ENCODE measurements around the gene CCDC78. TPM values are rescaled to one million over a fixed set of nuclear protein-coding genes. Genes with fewer than 3 reads are reported as not detected.

CCDC78 gene
- total RNA-seq, 2 experiments from 2014 or later: 1.2 to 2.7 TPM

DNA sequence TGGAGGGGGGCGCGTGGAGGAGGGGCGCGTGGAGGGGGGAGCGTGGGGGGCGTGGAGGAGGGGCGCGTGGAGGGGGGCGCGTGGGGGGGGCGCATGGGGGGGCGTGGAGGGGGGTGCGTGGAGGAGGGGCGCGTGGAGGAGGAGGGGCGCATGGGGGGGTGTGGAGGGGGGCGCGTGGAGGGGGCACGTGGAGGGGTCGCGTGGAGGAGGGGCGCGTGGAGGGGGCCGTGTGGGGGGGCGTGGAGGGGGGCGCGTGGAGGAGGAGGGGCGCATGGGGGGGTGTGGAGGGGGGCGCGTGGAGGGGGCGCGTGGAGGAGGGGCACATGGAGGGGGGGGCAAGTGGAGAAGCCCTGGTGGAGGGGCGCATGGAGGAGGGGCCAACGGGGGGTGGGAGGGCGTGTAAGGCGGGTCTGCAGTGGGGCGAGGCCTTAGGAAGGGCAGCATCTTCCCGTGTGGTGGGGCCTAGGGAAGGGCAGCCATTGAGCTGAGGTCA lies 41.5 kb upstream of the CCDC78 start:
- TF ChIP-seq, protein P1, sequence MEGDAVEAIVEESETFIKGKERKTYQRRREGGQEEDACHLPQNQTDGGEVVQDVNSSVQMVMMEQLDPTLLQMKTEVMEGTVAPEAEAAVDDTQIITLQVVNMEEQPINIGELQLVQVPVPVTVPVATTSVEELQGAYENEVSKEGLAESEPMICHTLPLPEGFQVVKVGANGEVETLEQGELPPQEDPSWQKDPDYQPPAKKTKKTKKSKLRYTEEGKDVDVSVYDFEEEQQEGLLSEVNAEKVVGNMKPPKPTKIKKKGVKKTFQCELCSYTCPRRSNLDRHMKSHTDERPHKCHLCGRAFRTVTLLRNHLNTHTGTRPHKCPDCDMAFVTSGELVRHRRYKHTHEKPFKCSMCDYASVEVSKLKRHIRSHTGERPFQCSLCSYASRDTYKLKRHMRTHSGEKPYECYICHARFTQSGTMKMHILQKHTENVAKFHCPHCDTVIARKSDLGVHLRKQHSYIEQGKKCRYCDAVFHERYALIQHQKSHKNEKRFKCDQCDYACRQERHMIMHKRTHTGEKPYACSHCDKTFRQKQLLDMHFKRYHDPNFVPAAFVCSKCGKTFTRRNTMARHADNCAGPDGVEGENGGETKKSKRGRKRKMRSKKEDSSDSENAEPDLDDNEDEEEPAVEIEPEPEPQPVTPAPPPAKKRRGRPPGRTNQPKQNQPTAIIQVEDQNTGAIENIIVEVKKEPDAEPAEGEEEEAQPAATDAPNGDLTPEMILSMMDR (IDR thresholded peaks at IDR 0.05): no peak

DNA sequence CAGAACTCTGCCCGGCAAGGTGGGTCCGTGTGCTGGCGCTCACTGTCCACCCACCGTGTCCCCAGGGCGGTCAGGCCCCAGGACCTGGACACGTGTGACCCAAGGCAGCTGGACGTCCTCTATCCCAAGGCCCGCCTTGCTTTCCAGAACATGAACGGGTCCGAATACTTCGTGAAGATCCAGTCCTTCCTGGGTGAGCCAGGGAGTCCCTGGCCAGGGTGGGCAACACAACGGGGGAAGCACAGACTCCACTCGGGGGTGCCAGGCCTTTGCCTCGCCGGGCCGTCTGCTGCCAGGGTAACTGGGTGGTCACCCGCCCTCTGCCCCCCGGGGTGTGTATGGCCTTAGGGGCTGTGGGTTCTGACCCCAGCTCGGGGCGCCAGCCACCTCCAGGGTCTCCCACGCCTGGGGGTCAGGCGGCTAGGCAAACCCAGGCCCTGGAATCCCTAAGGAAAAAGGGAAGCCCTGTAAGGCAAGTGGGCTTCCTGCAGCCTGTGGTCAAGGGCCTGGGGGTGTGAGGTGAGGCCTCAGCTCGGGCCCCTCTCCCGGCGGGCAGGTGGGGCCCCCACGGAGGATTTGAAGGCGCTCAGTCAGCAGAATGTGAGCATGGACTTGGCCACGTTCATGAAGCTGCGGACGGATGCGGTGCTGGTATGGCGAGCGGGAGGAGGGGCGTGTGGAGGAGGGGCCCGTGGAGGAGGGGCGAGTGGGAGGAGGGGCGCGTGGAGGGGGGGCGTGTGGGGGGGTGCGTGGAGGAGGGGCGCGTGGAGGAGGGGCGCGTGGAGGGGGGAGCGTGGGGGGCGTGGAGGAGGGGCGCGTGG lies 40.8 kb upstream of the CCDC78 start:
- Mint-ChIP-seq H3K27me3 (no peaks in the 10 kb centered on the region), H3K4me1 (ENCODE audit: low read depth) (no peaks in the 10 kb centered on the region), H3K36me3 (ENCODE audit: low read depth) (no peaks in the 10 kb centered on the region), H3K27ac (no peak overlapping the region), H3K9me3 (no peaks in the 10 kb centered on the region), H3K4me3 (no peak overlapping the region)
- no peak for ATAC-seq (ENCODE audit: poor library complexity)
- Histone ChIP-seq H3K4me1 (ENCODE audit: insufficient read depth, low read length) (no peaks in the 10 kb centered on the region), H3K27me3 (ENCODE audit: control insufficient read depth in 1 of 2, insufficient read depth in 2 of 2, low read length in 2 of 2) (peaks cover 0 to 2% of the 10 kb centered on the region in 2 experiments), H3K27ac (ENCODE audit: low read depth in 1 of 2, low read length in 2 of 2) (no peak overlapping the region), H3K36me3 (ENCODE audit: insufficient read depth, low read length) (no peaks in the 10 kb centered on the region), H3K4me3 (ENCODE audit: low read length) (no peak overlapping the region), H3K9me3 (ENCODE audit: control insufficient read depth in 1 of 2, insufficient read depth in 1 of 2, low read length in 2 of 2) (no peaks in the 10 kb centered on the region)
- peak in 2 of 14 experiments; percentile 4 to 19 for DNase-seq
- ChIA-PET POLR2A (no interaction called here), CTCF (no interaction called here)
- intact Hi-C loops (cut with DNase I, micrococcal nuclease): no loop called here
- TF ChIP-seq, protein P1 (IDR thresholded peaks at IDR 0.05): no peak

More for the DNA sequence above, 41.5 kb upstream of the CCDC78 start:
- H3K36me3 Mint-ChIP-seq (ENCODE audit: low read depth): no peaks in the 10 kb centered on the region
- peaks cover 0 to 2% of the 10 kb centered on the region in 2 experiments for H3K27me3 ChIP-seq (ENCODE audit: control insufficient read depth in 1 of 2, insufficient read depth in 2 of 2, low read length in 2 of 2)
- H3K4me1 ChIP-seq (ENCODE audit: insufficient read depth, low read length): no peaks in the 10 kb centered on the region
- no peak for ATAC-seq (ENCODE audit: poor library complexity)
- peak in 1 of 14 experiments; percentile 16 for DNase-seq
- H3K36me3 ChIP-seq (ENCODE audit: insufficient read depth, low read length): no peaks in the 10 kb centered on the region
- H3K9me3 ChIP-seq (ENCODE audit: control insufficient read depth in 1 of 2, insufficient read depth in 1 of 2, low read length in 2 of 2): no peaks in the 10 kb centered on the region
- ChIA-PET POLR2A (no interaction called here), CTCF (no interaction called here)
- intact Hi-C loops (cut with DNase I, micrococcal nuclease): no loop called here
- no peaks in the 10 kb centered on the region for H3K9me3 Mint-ChIP-seq
- no peaks in the 10 kb centered on the region for H3K27me3 Mint-ChIP-seq
- no peak overlapping the region for H3K4me3 ChIP-seq (ENCODE audit: low read length)
- no peak overlapping the region for H3K27ac ChIP-seq (ENCODE audit: low read depth in 1 of 2, low read length in 2 of 2)
- no peak overlapping the region for H3K4me3 Mint-ChIP-seq
- no peaks in the 10 kb centered on the region for H3K4me1 Mint-ChIP-seq (ENCODE audit: low read depth)
- no peak overlapping the region for H3K27ac Mint-ChIP-seq

DNA sequence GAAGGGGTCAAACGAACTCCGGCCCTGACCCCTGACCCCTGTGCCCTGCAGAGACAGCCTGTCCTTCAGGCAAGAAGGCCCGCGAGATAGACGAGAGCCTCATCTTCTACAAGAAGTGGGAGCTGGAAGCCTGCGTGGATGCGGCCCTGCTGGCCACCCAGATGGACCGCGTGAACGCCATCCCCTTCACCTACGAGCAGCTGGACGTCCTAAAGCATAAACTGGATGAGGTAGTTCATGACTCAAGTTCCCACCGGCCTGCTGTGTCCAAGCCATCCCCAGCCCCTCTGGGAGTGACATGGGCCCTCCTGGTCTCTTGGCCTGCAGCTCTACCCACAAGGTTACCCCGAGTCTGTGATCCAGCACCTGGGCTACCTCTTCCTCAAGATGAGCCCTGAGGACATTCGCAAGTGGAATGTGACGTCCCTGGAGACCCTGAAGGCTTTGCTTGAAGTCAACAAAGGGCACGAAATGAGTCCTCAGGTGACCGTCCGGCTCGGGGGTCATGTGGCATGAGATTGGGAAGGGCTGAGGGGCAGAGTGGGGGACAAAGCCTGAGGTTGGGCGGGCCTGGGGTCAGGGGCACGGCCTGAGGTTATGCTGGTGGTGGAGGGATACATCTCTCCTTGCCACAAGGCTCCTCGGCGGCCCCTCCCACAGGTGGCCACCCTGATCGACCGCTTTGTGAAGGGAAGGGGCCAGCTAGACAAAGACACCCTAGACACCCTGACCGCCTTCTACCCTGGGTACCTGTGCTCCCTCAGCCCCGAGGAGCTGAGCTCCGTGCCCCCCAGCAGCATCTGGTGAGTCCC lies 40.0 kb upstream of the CCDC78 start:
- H3K36me3 ChIP-seq (ENCODE audit: insufficient read depth, low read length): no peaks in the 10 kb centered on the region
- no peak overlapping the region for H3K4me3 Mint-ChIP-seq
- no peaks in the 10 kb centered on the region for H3K9me3 Mint-ChIP-seq
- DNase-seq (peak in 2 of 14 experiments; percentile 3 to 17), ATAC-seq (ENCODE audit: poor library complexity) (no peak)
- TF ChIP-seq, protein P1 (IDR thresholded peaks at IDR 0.05): no peak
- ChIA-PET POLR2A (no interaction called here), CTCF (no interaction called here)
- H3K9me3 ChIP-seq (ENCODE audit: control insufficient read depth in 1 of 2, insufficient read depth in 1 of 2, low read length in 2 of 2): no peaks in the 10 kb centered on the region
- H3K27me3 ChIP-seq (ENCODE audit: control insufficient read depth in 1 of 2, insufficient read depth in 2 of 2, low read length in 2 of 2): peaks cover 0 to 2% of the 10 kb centered on the region in 2 experiments
- no peaks in the 10 kb centered on the region for H3K4me1 ChIP-seq (ENCODE audit: insufficient read depth, low read length)
- no peak overlapping the region for H3K27ac ChIP-seq (ENCODE audit: low read depth in 1 of 2, low read length in 2 of 2)
- no peak overlapping the region for H3K27ac Mint-ChIP-seq
- no peaks in the 10 kb centered on the region for H3K27me3 Mint-ChIP-seq
- H3K4me1 Mint-ChIP-seq (ENCODE audit: low read depth): no peaks in the 10 kb centered on the region
- intact Hi-C loops (cut with DNase I, micrococcal nuclease): no loop called here
- no peaks in the 10 kb centered on the region for H3K36me3 Mint-ChIP-seq (ENCODE audit: low read depth)
- H3K4me3 ChIP-seq (ENCODE audit: low read length): no peak overlapping the region
